Stimulated activated CD4-positive, alpha-beta T cell treated with anti-CD3 and anti-CD28 coated beads, Interleukin-15, amount 100 ng/mL, for 1 hour (primary cell): Measurements from ENCODE around the gene PDE4D.

ENCODE experiments used
- DNase-seq, 2 donors: peaks; one replicate each; pipeline ENCODE4 v3.0.0-alpha.2; 2020; ENCODE audit warnings: low read depth in 1 of 2, low spot score in 1 of 2

The PDE4D gene

GRCh38 chr5:59893429-59894227 is at the start of gene PDE4D:
TSS of gene PDE4D (minus strand) at chr5:59893726.
- DNase-seq = no peak

GRCh38 chr5:59937633-59938032 is 44.1 kb upstream of the PDE4D start:
- no peak for DNase-seq

- DNase-seq = no peak
Observed at GRCh38 chr5:59923465-59923864, 29.9 kb upstream of the PDE4D start.

- DNase-seq = no peak
Observed at GRCh38 chr5:59922220-59922619, 28.7 kb upstream of the PDE4D start.

- DNase-seq = no peak
Observed at GRCh38 chr5:59921816-59922215, 28.3 kb upstream of the PDE4D start.

- DNase-seq = no peak
Observed at GRCh38 chr5:59919484-59919883, 26.0 kb upstream of the PDE4D start.

- DNase-seq = no peak
Observed at GRCh38 chr5:59917121-59917520, 23.6 kb upstream of the PDE4D start.

- no peak for DNase-seq
Observed at GRCh38 chr5:59905188-59905587, 11.7 kb upstream of the PDE4D start.

GRCh38 chr5:59897075-59897474 is 3.5 kb upstream of the PDE4D start:
- no peak for DNase-seq

- no peak for DNase-seq
Observed at GRCh38 chr5:59891962-59892643, 1.4 kb downstream of the PDE4D start.

- no peak for DNase-seq
Observed at GRCh38 chr5:59887274-59887673, 6.3 kb downstream of the PDE4D start.

GRCh38 chr5:59874675-59875074 is 18.9 kb downstream of the PDE4D start:
- no peak for DNase-seq

- DNase-seq = no peak
Observed at GRCh38 chr5:59873113-59873512, 20.4 kb downstream of the PDE4D start.

- no peak for DNase-seq
Observed at GRCh38 chr5:59866661-59867060, 26.9 kb downstream of the PDE4D start.

GRCh38 chr5:59864718-59865117 is 28.8 kb downstream of the PDE4D start:
- no peak for DNase-seq

- no peak for DNase-seq
Observed at GRCh38 chr5:59863777-59864176, 29.7 kb downstream of the PDE4D start.

- DNase-seq = no peak
Observed at GRCh38 chr5:59856358-59856757, 37.2 kb downstream of the PDE4D start.

- no peak for DNase-seq
Observed at GRCh38 chr5:59850766-59851165, 42.8 kb downstream of the PDE4D start.

- DNase-seq = no peak
Observed at GRCh38 chr5:59847586-59847985, 45.9 kb downstream of the PDE4D start.

- no peak for DNase-seq
Observed at GRCh38 chr5:59845730-59846129, 47.8 kb downstream of the PDE4D start.

GRCh38 chr5:59843511-59844213 is 49.9 kb downstream of the PDE4D start:
- DNase-seq = no peak

- DNase-seq = no peak
Observed at GRCh38 chr5:59842999-59843398, 50.5 kb downstream of the PDE4D start.
